ENCODE results near the gene CISTR.

- no peak for TF ChIP-seq CTCF (IDR thresholded peaks at IDR 0.05)
- no peak for TF ChIP-seq POLR2A (IDR thresholded peaks at IDR 0.05)
These were observed 3.5 kb downstream of the CISTR start for GRCh38 chr12:53748072-53748840.
